Activated CD8-positive, alpha-beta T cell treated with anti-CD3 and anti-CD28 coated beads, Interleukin-2, amount 10 ng/mL, durations not matched to agents 7 days and 5 days (primary cell): ENCODE data around the gene HABP4. TPM values are rescaled to one million over a fixed set of nuclear protein-coding genes. Genes with fewer than 3 reads are reported as not detected.

Source experiments
- total RNA-seq, 2 experiments: library from RNA; stranded (reverse); gene quantifications; one replicate each; pipeline ENCODE4 v1.2.3, GENCODE V29; 2021

Gene HABP4
- total RNA-seq, 2 experiments from 2014 or later: 4.1 to 5.0 TPM

Other genes starting within 250 kb of the HABP4 start
- not detected for gene HSD17B3, start 148.0 kb upstream of the HABP4 start, total RNA-seq
- gene SLC35D2, start 66.5 kb upstream of the HABP4 start, total RNA-seq: 1 to 10 TPM; 4.2 to 4.3 TPM
- 10 to 100 TPM; 37.1 to 38.4 TPM for gene ZNF367, start 31.8 kb upstream of the HABP4 start, total RNA-seq
- gene CDC14B, start 169.7 kb downstream of the HABP4 start, total RNA-seq: under 1 TPM; 0.23 to 0.37 TPM
- gene PRXL2C, start 205.1 kb downstream of the HABP4 start, total RNA-seq: 1 to 10 TPM; 3.8 to 5.4 TPM